CD4-positive, alpha-beta T cell (primary cell): ENCODE data around the gene RNF223. TPM values are rescaled to one million over a fixed set of nuclear protein-coding genes. Genes with fewer than 3 reads are reported as not detected.

Experiments
- ATAC-seq: fragments of 200-7000 bp; cut with Tn5 transposase; one replicate; pipeline ENCODE4 v1.10.0; 2022; ENCODE audit warnings: mild to moderate bottlenecking; ENCODE audit not compliant: poor library complexity
- CTCF ChIA-PET: fragments of 350-600 bp; sonication (Branson Sonifier 250); formaldehyde crosslinking; loops from one replicate; lab custom pipeline; 2021; ENCODE audit warnings: antibody characterized with exemption, inconsistent platforms; lab: Charles Lee
- POLR2A ChIA-PET: fragments of 350-600 bp; sonication (Branson Sonifier 250); formaldehyde crosslinking; loops from one replicate; lab custom pipeline; 2021; ENCODE audit warnings: antibody characterized with exemption, inconsistent platforms; lab: Charles Lee
- DNase-seq, 14 experiments: peaks; one replicate each; pipeline ENCODE4 v3.0.0-alpha.2; 2013 to 2020; ENCODE audit warnings: mixed read lengths in 2 of 14
- H3K27ac ChIP-seq, 2 donors: one replicate each; pipeline versions ENCODE4 v1.5.1 to v1.7.0; 2013; ENCODE audit warnings: low read length in 2 of 2, low read depth in 1 of 2, mild to moderate bottlenecking in 1 of 2
- H3K27me3 ChIP-seq, 2 experiments: 1 replicate in 1 of 2; 2 replicates in 1 of 2; pipeline versions ENCODE4 v1.6.1 to v1.7.0; 2013; ENCODE audit warnings: low read length in 2 of 2, control low read depth in 1 of 2, mild to moderate bottlenecking in 1 of 2, moderate library complexity in 1 of 2; ENCODE audit not compliant: insufficient read depth in 2 of 2, control insufficient read depth in 1 of 2
- H3K36me3 ChIP-seq: one replicate; pipeline ENCODE4 v1.6.1; 2013; ENCODE audit warnings: low read length, control low read depth; ENCODE audit not compliant: insufficient read depth
- H3K4me1 ChIP-seq: one replicate; pipeline ENCODE4 v1.6.1; 2013; ENCODE audit warnings: low read length, control low read depth; ENCODE audit not compliant: insufficient read depth
- H3K4me3 ChIP-seq: one replicate; pipeline ENCODE4 v1.5.1; 2013; ENCODE audit warnings: mild to moderate bottlenecking, low read length, moderate library complexity
- H3K9me3 ChIP-seq, 2 experiments: 1 replicate in 1 of 2; 2 replicates in 1 of 2; pipeline versions ENCODE4 v1.6.1 to v1.7.0; 2013; ENCODE audit warnings: low read length in 2 of 2, mild to moderate bottlenecking in 2 of 2, control low read depth in 1 of 2, moderate library complexity in 1 of 2; ENCODE audit not compliant: control insufficient read depth in 1 of 2, insufficient read depth in 1 of 2
- H3K27ac Mint-ChIP-seq: one replicate; pipeline ENCODE4 v1.8.0; 2020; ENCODE audit warnings: mixed read lengths
- H3K27me3 Mint-ChIP-seq: one replicate; pipeline ENCODE4 v1.8.0; 2021; ENCODE audit warnings: mixed read lengths
- H3K36me3 Mint-ChIP-seq: one replicate; pipeline ENCODE4 v1.8.0; 2021; ENCODE audit warnings: low read depth, mixed read lengths
- H3K4me1 Mint-ChIP-seq: one replicate; pipeline ENCODE4 v1.8.0; 2021; ENCODE audit warnings: low read depth, mixed read lengths
- H3K4me3 Mint-ChIP-seq: one replicate; pipeline ENCODE4 v1.8.0; 2020; ENCODE audit warnings: mild to moderate bottlenecking, mixed read lengths
- H3K9me3 Mint-ChIP-seq: one replicate; pipeline ENCODE4 v1.8.0; 2020; ENCODE audit warnings: mixed read lengths
- intact Hi-C, 2 experiments: fragments of 100-400 bp; cut with DNase I in 1 of 2; cut with micrococcal nuclease in 1 of 2; formaldehyde crosslinking; loops; one replicate each; pipeline versions ENCODE4 v1.15.1 to v1.9.0; 2023 to 2025; cut with DNase I, micrococcal nuclease
- total RNA-seq, 174 experiments: library from RNA in 2 of 174; stranded (reverse) in 2 of 174; gene quantifications; one replicate each; pipeline ENCODE4 v1.2.3 and lab custom pipeline; 2021 to 2026
- TF ChIP-seq, protein P1 (sequence below): fragments of 200-600 bp; IDR thresholded peaks from one replicate; pipeline ENCODE4 v1.8.0; 2022; ENCODE audit warnings: antibody characterized with exemption, mild to moderate bottlenecking

RNF223 gene
- total RNA-seq, 2 experiments from 2014 or later: not detected

DNA sequence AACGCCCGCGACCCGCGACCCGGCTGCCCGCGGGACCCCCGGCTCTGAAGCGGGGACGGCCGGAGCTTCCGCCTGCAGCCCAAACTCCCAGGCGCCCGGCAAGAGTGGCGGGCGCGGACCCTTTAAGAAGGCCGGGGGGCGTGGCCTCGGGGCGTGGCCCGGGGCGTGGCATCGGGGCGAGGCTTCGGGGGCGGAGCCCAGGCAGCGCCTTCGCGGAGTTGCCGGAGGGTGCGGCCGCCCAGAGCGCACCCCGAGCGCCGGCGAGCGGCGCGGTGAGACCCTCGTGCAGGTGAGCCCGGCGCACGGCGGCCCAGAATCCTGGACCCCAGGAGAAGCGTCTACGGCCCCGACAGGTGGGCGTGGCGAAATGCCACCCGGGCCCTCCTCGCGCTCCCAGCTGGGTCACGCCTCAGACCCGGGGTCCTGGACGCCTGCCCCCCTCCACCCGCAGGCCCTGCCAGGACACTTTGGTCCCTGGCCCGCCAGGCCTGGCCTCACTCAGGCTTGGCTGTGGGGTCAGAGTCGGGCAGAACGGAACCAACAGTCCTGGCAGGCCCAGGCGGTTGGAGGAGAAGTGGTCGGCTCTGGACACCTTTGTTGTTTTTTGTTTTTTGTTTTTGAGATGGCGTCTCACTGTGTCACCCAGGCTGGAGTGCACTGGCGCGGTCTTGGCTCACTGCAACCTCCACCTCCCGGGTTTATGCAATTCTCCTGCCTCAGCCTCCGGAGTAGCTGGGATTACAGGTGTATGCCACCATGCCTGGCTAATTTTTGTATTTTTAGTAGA lies 14.4 kb downstream of the RNF223 start:
- intact Hi-C loops: loop anchor here in 1 of 2 experiments (10.0 kb wide), 1 partner anchor 155 kb away; no protein-coding TSS in a partner anchor
- DNase-seq (peak; percentile 78 to 94 (median 88)), ATAC-seq (peak; percentile 76)
- Mint-ChIP-seq H3K36me3 (no peaks in the 10 kb centered on the region), H3K27me3 (peaks cover 40% of the 10 kb centered on the region), H3K27ac (no peak overlapping the region), H3K4me1 (peaks cover 4% of the 10 kb centered on the region), H3K4me3 (no peak overlapping the region), H3K9me3 (no peaks in the 10 kb centered on the region)
- peak overlapping the region; percentile 24 for H3K4me3 ChIP-seq
- TF ChIP-seq, protein P1, sequence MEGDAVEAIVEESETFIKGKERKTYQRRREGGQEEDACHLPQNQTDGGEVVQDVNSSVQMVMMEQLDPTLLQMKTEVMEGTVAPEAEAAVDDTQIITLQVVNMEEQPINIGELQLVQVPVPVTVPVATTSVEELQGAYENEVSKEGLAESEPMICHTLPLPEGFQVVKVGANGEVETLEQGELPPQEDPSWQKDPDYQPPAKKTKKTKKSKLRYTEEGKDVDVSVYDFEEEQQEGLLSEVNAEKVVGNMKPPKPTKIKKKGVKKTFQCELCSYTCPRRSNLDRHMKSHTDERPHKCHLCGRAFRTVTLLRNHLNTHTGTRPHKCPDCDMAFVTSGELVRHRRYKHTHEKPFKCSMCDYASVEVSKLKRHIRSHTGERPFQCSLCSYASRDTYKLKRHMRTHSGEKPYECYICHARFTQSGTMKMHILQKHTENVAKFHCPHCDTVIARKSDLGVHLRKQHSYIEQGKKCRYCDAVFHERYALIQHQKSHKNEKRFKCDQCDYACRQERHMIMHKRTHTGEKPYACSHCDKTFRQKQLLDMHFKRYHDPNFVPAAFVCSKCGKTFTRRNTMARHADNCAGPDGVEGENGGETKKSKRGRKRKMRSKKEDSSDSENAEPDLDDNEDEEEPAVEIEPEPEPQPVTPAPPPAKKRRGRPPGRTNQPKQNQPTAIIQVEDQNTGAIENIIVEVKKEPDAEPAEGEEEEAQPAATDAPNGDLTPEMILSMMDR: no peak
- ChIA-PET POLR2A (interaction anchor here (1.6 kb wide), 1 partner anchor 47 kb away, joined by 5 read pairs; the partner anchor contains the start of gene ISG15), CTCF (interaction anchor here (1.3 kb wide), 1 partner anchor 27 kb away, joined by 4 read pairs; no protein-coding TSS in a partner anchor)
- peaks cover 0 to 44% of the 10 kb centered on the region in 2 experiments for H3K9me3 ChIP-seq
- no peaks in the 10 kb centered on the region for H3K36me3 ChIP-seq
- peaks cover 44 to 52% of the 10 kb centered on the region in 2 experiments for H3K27me3 ChIP-seq
- H3K4me1 ChIP-seq: peaks cover 41% of the 10 kb centered on the region
- H3K27ac ChIP-seq: no peak overlapping the region

DNA sequence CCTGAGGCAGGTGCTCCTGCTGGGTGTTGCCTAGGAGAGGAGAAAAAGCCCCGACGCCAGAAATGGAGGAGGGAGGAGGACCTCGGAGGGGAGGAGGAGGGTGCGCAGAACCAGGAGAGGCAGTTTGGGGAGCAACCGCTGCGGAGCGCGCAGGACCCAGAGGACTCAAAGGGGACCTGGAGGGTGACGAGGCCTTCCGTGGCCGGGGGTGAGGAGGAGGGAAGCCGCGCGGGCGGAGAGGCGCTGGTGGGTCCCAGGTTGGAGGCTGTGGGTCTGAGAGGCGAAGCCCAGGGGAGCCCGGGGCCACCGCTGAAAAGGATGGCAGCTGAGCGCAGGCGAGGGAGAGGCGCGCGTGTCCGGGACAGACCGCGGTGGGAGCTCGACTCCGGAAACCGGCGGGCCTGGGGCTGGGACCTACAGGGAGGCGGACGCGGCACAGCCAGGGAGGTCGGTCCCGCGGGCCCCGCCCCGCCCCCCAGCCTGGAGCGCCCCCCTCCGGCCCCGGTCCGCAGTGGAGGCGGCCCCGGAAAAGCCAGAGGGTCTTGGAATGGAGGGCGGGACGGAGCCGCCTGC lies 15.1 kb downstream of the RNF223 start:
- no peak overlapping the region for H3K27ac ChIP-seq

More for the DNA sequence above, 15.1 kb downstream of the RNF223 start:
- no peaks in the 10 kb centered on the region for H3K9me3 Mint-ChIP-seq
- H3K27ac Mint-ChIP-seq: no peak overlapping the region
- TF ChIP-seq, protein P1: no peak
- ATAC-seq (peak; percentile 18), DNase-seq (peak in 5 of 14 experiments; percentile 26 to 62 (median 42))
- H3K9me3 ChIP-seq: peaks cover 0 to 44% of the 10 kb centered on the region in 2 experiments
- intact Hi-C loops: loop anchor here in 1 of 2 experiments (1.0 kb wide), 1 partner anchor 16 kb away; no protein-coding TSS in a partner anchor
- peaks cover 44 to 52% of the 10 kb centered on the region in 2 experiments for H3K27me3 ChIP-seq
- no peaks in the 10 kb centered on the region for H3K36me3 ChIP-seq
- peak overlapping the region; percentile 26 for H3K4me3 ChIP-seq
- CTCF ChIA-PET: interaction anchor here (0.7 to 1.3 kb wide), 2 partner anchors 20 to 26 kb away, joined by 3 to 4 read pairs; no protein-coding TSS in a partner anchor
- H3K4me3 Mint-ChIP-seq: peak overlapping the region; percentile 62
- H3K36me3 Mint-ChIP-seq: no peaks in the 10 kb centered on the region
- peaks cover 37% of the 10 kb centered on the region for H3K27me3 Mint-ChIP-seq
- POLR2A ChIA-PET: interaction anchor here (1.6 kb wide), 1 partner anchor 46 kb away, joined by 5 read pairs; the partner anchor contains the start of gene ISG15
- peaks cover 4% of the 10 kb centered on the region for H3K4me1 Mint-ChIP-seq
- H3K4me1 ChIP-seq: peaks cover 36% of the 10 kb centered on the region
